ENCODE results near the gene ZNF780A.
"Not testable (repeated sequence)": the region's sequence is repeated elsewhere in the genome, so short reads cannot be mapped to it uniquely, and the experiment has no call there.

The ZNF780A gene

GRCh38 chr19:40053491-40053890, 37.3 kb downstream of the ZNF780A start:
- Histone ChIP-seq H3K4me3 (ENCODE audit: low read length, poor library complexity, severe bottlenecking) (peak overlapping the region; percentile 83), H3K4me2 (ENCODE audit: low read depth, low read length, poor library complexity, severe bottlenecking) (peak overlapping the region; percentile 93), H3K36me3 (ENCODE audit: insufficient read depth, low read length) (no peaks in the 10 kb centered on the region), H3K79me2 (ENCODE audit: insufficient read depth, low read length) (peaks cover 50% of the 10 kb centered on the region), H3K4me1 (ENCODE audit: insufficient read depth, low read length, poor library complexity, severe bottlenecking) (peaks cover 35% of the 10 kb centered on the region), H3K9ac (ENCODE audit: low read depth, low read length, poor library complexity, severe bottlenecking) (no peak overlapping the region), H3F3A (ENCODE audit: low read depth) (no peaks in the 10 kb centered on the region), H3K9me2 (replicated peaks; ENCODE audit: low read depth, low read length) (no peaks in the 10 kb centered on the region), H4K20me1 (ENCODE audit: insufficient read depth, low read length, poor library complexity, severe bottlenecking) (peaks cover 6% of the 10 kb centered on the region), H3K9me3 (ENCODE audit: insufficient read depth, low read depth, low read length) (no peaks in the 10 kb centered on the region), H2AFZ (ENCODE audit: low read length) (no peak overlapping the region), H3K27me3 (ENCODE audit: insufficient read depth, low read length, poor library complexity, severe bottlenecking) (peaks cover 12% of the 10 kb centered on the region)
- TF ChIP-seq, protein P1, sequence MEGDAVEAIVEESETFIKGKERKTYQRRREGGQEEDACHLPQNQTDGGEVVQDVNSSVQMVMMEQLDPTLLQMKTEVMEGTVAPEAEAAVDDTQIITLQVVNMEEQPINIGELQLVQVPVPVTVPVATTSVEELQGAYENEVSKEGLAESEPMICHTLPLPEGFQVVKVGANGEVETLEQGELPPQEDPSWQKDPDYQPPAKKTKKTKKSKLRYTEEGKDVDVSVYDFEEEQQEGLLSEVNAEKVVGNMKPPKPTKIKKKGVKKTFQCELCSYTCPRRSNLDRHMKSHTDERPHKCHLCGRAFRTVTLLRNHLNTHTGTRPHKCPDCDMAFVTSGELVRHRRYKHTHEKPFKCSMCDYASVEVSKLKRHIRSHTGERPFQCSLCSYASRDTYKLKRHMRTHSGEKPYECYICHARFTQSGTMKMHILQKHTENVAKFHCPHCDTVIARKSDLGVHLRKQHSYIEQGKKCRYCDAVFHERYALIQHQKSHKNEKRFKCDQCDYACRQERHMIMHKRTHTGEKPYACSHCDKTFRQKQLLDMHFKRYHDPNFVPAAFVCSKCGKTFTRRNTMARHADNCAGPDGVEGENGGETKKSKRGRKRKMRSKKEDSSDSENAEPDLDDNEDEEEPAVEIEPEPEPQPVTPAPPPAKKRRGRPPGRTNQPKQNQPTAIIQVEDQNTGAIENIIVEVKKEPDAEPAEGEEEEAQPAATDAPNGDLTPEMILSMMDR (conservative IDR thresholded peaks at IDR 0.05; ENCODE audit: low read length): no peak
- TF ChIP-seq EZH2phosphoT487 (IDR thresholded peaks at IDR 0.05; ENCODE audit: borderline replicate concordance): no peak

GRCh38 chr19:40041718-40042117, 49.0 kb downstream of the ZNF780A start:
- H3K9me3 ChIP-seq (ENCODE audit: insufficient read depth, low read depth, low read length); H3K9ac ChIP-seq (ENCODE audit: low read depth, low read length, poor library complexity, severe bottlenecking); H3K9me2 ChIP-seq (replicated peaks; ENCODE audit: low read depth, low read length); H3F3A ChIP-seq (ENCODE audit: low read depth); H3K4me1 ChIP-seq (ENCODE audit: insufficient read depth, low read length, poor library complexity, severe bottlenecking); H3K4me2 ChIP-seq (ENCODE audit: low read depth, low read length, poor library complexity, severe bottlenecking); H3K4me3 ChIP-seq (ENCODE audit: low read length, poor library complexity, severe bottlenecking); H3K27me3 ChIP-seq (ENCODE audit: insufficient read depth, low read length, poor library complexity, severe bottlenecking); H2AFZ ChIP-seq (ENCODE audit: low read length); H4K20me1 ChIP-seq (ENCODE audit: insufficient read depth, low read length, poor library complexity, severe bottlenecking); H3K79me2 ChIP-seq (ENCODE audit: insufficient read depth, low read length): not testable (repeated sequence)
- H3K36me3 ChIP-seq (ENCODE audit: insufficient read depth, low read length): peaks cover 33% of the 10 kb centered on the region; the same call in 1 of the 2 replicates

- not testable (repeated sequence) for H3F3A ChIP-seq (ENCODE audit: low read depth)
- peaks cover 30% of the 10 kb centered on the region for H3K9me3 ChIP-seq (ENCODE audit: insufficient read depth, low read depth, low read length)
Measured at GRCh38 chr19:40038047-40038446, 52.7 kb downstream of the ZNF780A start.

GRCh38 chr19:40035996-40036395, 54.7 kb downstream of the ZNF780A start:
- Histone ChIP-seq H3K9me2 (replicated peaks; ENCODE audit: low read depth, low read length) (no peaks in the 10 kb centered on the region), H3F3A (ENCODE audit: low read depth) (no peaks in the 10 kb centered on the region), H3K9ac (ENCODE audit: low read depth, low read length, poor library complexity, severe bottlenecking) (no peak overlapping the region), H3K4me2 (ENCODE audit: low read depth, low read length, poor library complexity, severe bottlenecking) (no peak overlapping the region), H3K4me3 (ENCODE audit: low read length, poor library complexity, severe bottlenecking) (no peak overlapping the region), H4K20me1 (ENCODE audit: insufficient read depth, low read length, poor library complexity, severe bottlenecking) (no peaks in the 10 kb centered on the region), H2AFZ (ENCODE audit: low read length) (no peak overlapping the region), H3K4me1 (ENCODE audit: insufficient read depth, low read length, poor library complexity, severe bottlenecking) (no peaks in the 10 kb centered on the region), H3K27me3 (ENCODE audit: insufficient read depth, low read length, poor library complexity, severe bottlenecking) (no peaks in the 10 kb centered on the region), H3K36me3 (ENCODE audit: insufficient read depth, low read length) (no peaks in the 10 kb centered on the region), H3K79me2 (ENCODE audit: insufficient read depth, low read length) (no peaks in the 10 kb centered on the region), H3K9me3 (ENCODE audit: insufficient read depth, low read depth, low read length) (peaks cover 32% of the 10 kb centered on the region)
- TF ChIP-seq, protein P1 (conservative IDR thresholded peaks at IDR 0.05; ENCODE audit: low read length): no peak
- TF ChIP-seq EZH2phosphoT487 (IDR thresholded peaks at IDR 0.05; ENCODE audit: borderline replicate concordance): no peak

More at GRCh38 chr19:40038047-40038446, 52.7 kb downstream of the ZNF780A start:
- not testable (repeated sequence) for H3K4me2 ChIP-seq (ENCODE audit: low read depth, low read length, poor library complexity, severe bottlenecking); H3K4me1 ChIP-seq (ENCODE audit: insufficient read depth, low read length, poor library complexity, severe bottlenecking); H3K4me3 ChIP-seq (ENCODE audit: low read length, poor library complexity, severe bottlenecking); H3K9ac ChIP-seq (ENCODE audit: low read depth, low read length, poor library complexity, severe bottlenecking); H3K36me3 ChIP-seq (ENCODE audit: insufficient read depth, low read length); H3K79me2 ChIP-seq (ENCODE audit: insufficient read depth, low read length); H3K27me3 ChIP-seq (ENCODE audit: insufficient read depth, low read length, poor library complexity, severe bottlenecking); H3K9me2 ChIP-seq (replicated peaks; ENCODE audit: low read depth, low read length); H2AFZ ChIP-seq (ENCODE audit: low read length); H4K20me1 ChIP-seq (ENCODE audit: insufficient read depth, low read length, poor library complexity, severe bottlenecking)

All from Loucy (cell line).